PC-3 (cell line): ENCODE data around the gene DIS3L2. TPM values are rescaled to one million over a fixed set of nuclear protein-coding genes. Genes with fewer than 3 reads are reported as not detected.

Source experiments
- ATAC-seq: fragments of 200-7000 bp; cut with Tn5 transposase; 2 replicates; pipeline ENCODE4 v1.9.1; 2020; ENCODE audit warnings: mild to moderate bottlenecking, moderate library complexity
- BruUV-seq: library from RNA; stranded (reverse); fragments of 400-500 nt; replicated peaks from 2 replicates; lab custom pipeline; 2021; lab: Mats Ljungman, UMichigan
- CTCF ChIA-PET: fragments of 300-600 bp; sonication (Branson Sonifier 250); formaldehyde crosslinking; loops from one replicate; lab custom pipeline; 2022; ENCODE audit warnings: antibody characterized with exemption; lab: Charles Lee
- POLR2A ChIA-PET: fragments of 300-600 bp; sonication (Branson Sonifier 250); formaldehyde crosslinking; loops from one replicate; lab custom pipeline; 2022; ENCODE audit warnings: antibody characterized with exemption; ENCODE audit not compliant: unreplicated experiment; lab: Charles Lee
- DNase-seq: peaks from one replicate; pipeline ENCODE4 v3.0.0-alpha.2; 2015
- H2AFZ ChIP-seq: fragments of 300-600 bp; sonication (generic); 2 replicates; pipeline ENCODE4 v1.6.0; 2016; ENCODE audit warnings: antibody characterized with exemption, low read length
- H3F3A ChIP-seq: fragments of 300-600 bp; sonication (generic); one replicate; pipeline ENCODE4 v1.6.0; 2017; ENCODE audit warnings: antibody characterized with exemption, low read length, control low read depth, mild to moderate bottlenecking; ENCODE audit not compliant: unreplicated experiment
- H3K27ac ChIP-seq: fragments of 300-600 bp; sonication (generic); 2 replicates; pipeline ENCODE4 v1.5.1; 2016; ENCODE audit warnings: mild to moderate bottlenecking, low read length
- H3K27me3 ChIP-seq: fragments of 300-600 bp; sonication (generic); 2 replicates; pipeline ENCODE4 v1.6.1; 2016; ENCODE audit warnings: low read length, mixed read lengths
- H3K36me3 ChIP-seq: fragments of 300-600 bp; sonication (generic); 2 replicates; pipeline ENCODE4 v1.6.1; 2016; ENCODE audit warnings: low read depth, mixed run types, low read length, mixed read lengths
- H3K4me1 ChIP-seq: fragments of 300-600 bp; sonication (generic); 2 replicates; pipeline ENCODE4 v1.5.1; 2016; ENCODE audit warnings: low read length; ENCODE audit not compliant: insufficient read depth
- H3K4me2 ChIP-seq: fragments of 300-600 bp; sonication (generic); 2 replicates; pipeline ENCODE4 v1.6.0; 2016; ENCODE audit warnings: low read length
- H3K4me3 ChIP-seq: fragments of 300-600 bp; sonication (generic); 2 replicates; pipeline ENCODE4 v1.5.1; 2016; ENCODE audit warnings: mild to moderate bottlenecking, low read length, mixed read lengths
- H3K79me2 ChIP-seq: fragments of 300-600 bp; sonication (generic); 2 replicates; pipeline ENCODE4 v1.6.1; 2017; ENCODE audit warnings: low read length, mixed read lengths
- H3K9ac ChIP-seq: fragments of 300-600 bp; sonication (generic); 2 replicates; pipeline ENCODE4 v1.6.0; 2016; ENCODE audit warnings: mild to moderate bottlenecking, low read length
- H3K9me2 ChIP-seq: fragments of 300-600 bp; sonication (generic); replicated peaks from 2 replicates; pipeline ENCODE4 v1.6.1; 2016; ENCODE audit warnings: mixed run types, low read length, mixed read lengths
- H3K9me3 ChIP-seq: fragments of 300-600 bp; sonication (generic); 2 replicates; pipeline ENCODE4 v1.6.1; 2016; ENCODE audit warnings: low read length, mixed read lengths
- H4K20me1 ChIP-seq: fragments of 300-600 bp; sonication (generic); 2 replicates; pipeline ENCODE4 v1.6.1; 2016; ENCODE audit warnings: low read length, mixed read lengths
- CTCF ChIP-seq: fragments of 300-600 bp; sonication (generic); conservative IDR thresholded peaks from 2 replicates; pipeline ENCODE4 v1.5.1; 2017; ENCODE audit warnings: antibody characterized with exemption, low read depth, mild to moderate bottlenecking, low read length
- EZH2 ChIP-seq: fragments of 300-600 bp; sonication (generic); IDR thresholded peaks from one replicate; pipeline ENCODE4 v1.6.1; 2017; ENCODE audit warnings: antibody characterized with exemption, mild to moderate bottlenecking, low read length; ENCODE audit not compliant: unreplicated experiment
- EZH2phosphoT487 ChIP-seq: fragments of 300-600 bp; sonication (generic); IDR thresholded peaks from 2 replicates; pipeline ENCODE4 v1.6.1; 2018; ENCODE audit warnings: mild to moderate bottlenecking, antibody characterized with exemption, low read length, borderline replicate concordance
- intact Hi-C: fragments of 100-400 bp; cut with micrococcal nuclease; formaldehyde crosslinking; loops from 2 replicates; pipeline ENCODE4 v1.9.0; 2023
- total RNA-seq: library from RNA; depleted of rRNA; stranded (reverse); fragments of >200 nt; gene quantifications from 2 replicates; pipeline ENCODE4 v1.2.3, GENCODE V29; 2014

DIS3L2 gene
- total RNA-seq, 1 experiment from 2014 or later: 22.8 TPM

DNA sequence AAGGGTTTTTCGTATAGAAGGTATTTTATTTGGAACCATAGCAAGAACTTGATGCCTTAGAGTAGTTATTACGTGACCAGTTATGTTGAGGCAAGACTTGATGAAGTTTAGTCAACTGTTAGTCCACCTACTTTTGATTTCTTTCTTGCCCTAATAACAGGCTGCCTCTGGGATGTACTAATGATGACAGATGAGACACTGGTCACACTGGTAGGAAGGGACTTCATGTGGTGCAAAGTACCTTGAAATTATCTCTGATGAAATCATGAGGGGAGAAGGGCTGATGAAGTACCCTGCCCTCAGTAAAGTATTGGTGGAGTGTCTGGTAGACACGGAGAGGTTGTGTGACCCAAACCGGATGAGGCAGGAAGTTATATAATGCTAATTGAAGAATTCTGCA, 5.4 kb downstream of the DIS3L2 start:
- Histone ChIP-seq H3K9me2 (no peaks in the 10 kb centered on the region), H3K79me2 (peaks cover 88% of the 10 kb centered on the region), H3K36me3 (no peaks in the 10 kb centered on the region), H3K27me3 (no peaks in the 10 kb centered on the region), H3K4me2 (no peak overlapping the region), H3F3A (no peaks in the 10 kb centered on the region), H3K9me3 (no peaks in the 10 kb centered on the region), H3K4me3 (no peak overlapping the region), H3K4me1 (peaks cover 12% of the 10 kb centered on the region), H4K20me1 (peaks cover 6% of the 10 kb centered on the region; the same call in 1 of the 2 replicates), H3K27ac (no peak overlapping the region), H2AFZ (no peak overlapping the region), H3K9ac (no peak overlapping the region)
- TF ChIP-seq EZH2phosphoT487 (no peak), CTCF (no peak), EZH2 (no peak)
- CTCF ChIA-PET: interaction anchor here (0.9 kb wide), 1 partner anchor 66 kb away, joined by 4 read pairs; no protein-coding TSS in a partner anchor
- ATAC-seq (no peak), DNase-seq (no peak)
- BruUV-seq: no TSS peak
- POLR2A ChIA-PET: no interaction called here
- intact Hi-C loops: no loop called here

DNA sequence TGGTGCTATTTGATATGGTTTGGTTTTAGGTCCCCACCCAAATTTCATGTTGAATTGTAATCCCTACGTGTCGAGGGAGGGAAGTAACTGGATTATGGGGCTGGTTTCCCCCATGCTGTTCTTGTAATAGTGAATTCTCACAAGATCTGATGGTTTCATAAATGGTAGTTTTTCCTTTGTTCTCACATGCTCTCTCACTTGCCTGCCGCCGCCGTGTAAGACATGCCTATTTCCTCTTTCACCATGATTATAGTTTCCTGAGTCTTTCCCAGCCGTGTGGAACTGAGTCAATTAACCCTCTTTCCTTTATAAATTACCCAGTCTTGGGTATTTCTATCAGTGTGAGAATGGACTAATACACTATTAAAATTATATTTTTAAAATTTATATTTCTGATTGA, 7.3 kb downstream of the DIS3L2 start:
- Histone ChIP-seq H3F3A (no peaks in the 10 kb centered on the region), H3K27ac (no peak overlapping the region), H3K9me2 (no peaks in the 10 kb centered on the region), H2AFZ (no peak overlapping the region), H3K4me1 (peaks cover 4% of the 10 kb centered on the region), H3K9me3 (no peaks in the 10 kb centered on the region), H3K36me3 (no peaks in the 10 kb centered on the region), H3K4me3 (no peak overlapping the region), H3K27me3 (no peaks in the 10 kb centered on the region), H4K20me1 (peaks cover 6% of the 10 kb centered on the region; the same call in 1 of the 2 replicates), H3K79me2 (peaks cover 70% of the 10 kb centered on the region), H3K4me2 (no peak overlapping the region), H3K9ac (no peak overlapping the region)
- intact Hi-C loops: no loop called here
- ATAC-seq (no peak), DNase-seq (no peak)
- no peak for TF ChIP-seq EZH2phosphoT487
- TF ChIP-seq EZH2: no peak
- no peak for TF ChIP-seq CTCF
- ChIA-PET POLR2A (no interaction called here), CTCF (no interaction called here)
- BruUV-seq: no TSS peak

GRCh38 chr2:231970461-231970860, 8.9 kb downstream of the DIS3L2 start:
- no peak overlapping the region for H3K4me3 ChIP-seq
- no peaks in the 10 kb centered on the region for H3K36me3 ChIP-seq
- ATAC-seq: peak; percentile 99
- no peak overlapping the region for H3K27ac ChIP-seq
- H3F3A ChIP-seq: no peaks in the 10 kb centered on the region
- no TSS peak for BruUV-seq
- ChIA-PET POLR2A (no interaction called here), CTCF (no interaction called here)
- H2AFZ ChIP-seq: no peak overlapping the region
- no peaks in the 10 kb centered on the region for H3K27me3 ChIP-seq
- no peak for TF ChIP-seq CTCF
- TF ChIP-seq EZH2phosphoT487: no peak
- no peak for TF ChIP-seq EZH2
- no peaks in the 10 kb centered on the region for H3K9me2 ChIP-seq
- DNase-seq: peak; percentile 63
- H3K79me2 ChIP-seq: peaks cover 53% of the 10 kb centered on the region
- no peaks in the 10 kb centered on the region for H3K9me3 ChIP-seq
- H4K20me1 ChIP-seq: peaks cover 6% of the 10 kb centered on the region; the same call in 1 of the 2 replicates
- no peak overlapping the region for H3K9ac ChIP-seq
- H3K4me1 ChIP-seq: peaks cover 4% of the 10 kb centered on the region
- no peak overlapping the region for H3K4me2 ChIP-seq
- intact Hi-C loops: no loop called here
